ENCODE results near the gene ZNF408. TPM values are rescaled to one million over a fixed set of nuclear protein-coding genes. Genes with fewer than 3 reads are reported as not detected.
"Not testable (repeated sequence)": the region's sequence is repeated elsewhere in the genome, so short reads cannot be mapped to it uniquely, and the experiment has no call there.

The ZNF408 gene
- total and polyA plus RNA-seq, 2 of the 13 experiments (the other 11 are each of a cell fraction or from before 2014, with no cell fraction given): 11.2 to 12.5 TPM

DNA sequence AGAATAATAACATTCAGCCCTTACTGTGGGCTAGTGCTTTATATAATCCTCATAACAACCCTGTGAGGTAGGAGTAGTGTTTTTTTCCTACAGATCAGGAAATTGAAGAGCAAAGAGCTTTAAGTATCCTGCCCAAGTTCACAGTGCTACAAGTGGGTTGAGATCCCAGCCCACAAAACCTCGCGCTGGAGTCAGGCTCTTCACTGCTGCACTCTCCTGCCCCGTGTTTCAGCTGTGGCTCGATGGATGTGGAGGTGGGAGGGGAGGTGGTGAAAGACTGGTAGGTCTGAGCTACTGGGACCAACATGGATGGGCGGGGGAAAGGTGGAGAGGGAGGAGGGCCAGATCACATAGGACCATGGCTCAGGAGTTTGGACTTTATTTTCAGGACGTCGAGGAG is 6.1 kb downstream of the ZNF408 start:
- DNase-seq (ENCODE audit: low spot score) (no peak), ATAC-seq (no peak), FAIRE-seq (no peak)
- Histone ChIP-seq H3K4me2 (ENCODE audit: low read depth, low read length) (no peak overlapping the region), H3K27me3 (ENCODE audit: control insufficient read depth in 1 of 2, insufficient read depth in 2 of 2, low read length in 2 of 2) (no peaks in the 10 kb centered on the region), H3K9ac (ENCODE audit: insufficient read depth, low read depth, low read length) (no peak overlapping the region), H3K4me3 (replicated peaks in 1 of 3; ENCODE audit: insufficient read depth in 1 of 3, low read depth in 2 of 3, low read length in 3 of 3) (no peak overlapping the region), H3K9me3 (ENCODE audit: low read length) (no peaks in the 10 kb centered on the region), H3K79me2 (ENCODE audit: insufficient read depth, low read length) (peaks cover 16% of the 10 kb centered on the region), H3K4me1 (ENCODE audit: insufficient read depth, low read length) (peaks cover 30% of the 10 kb centered on the region), H2AFZ (ENCODE audit: low read length) (no peak overlapping the region), H3K36me3 (replicated peaks in 1 of 2; ENCODE audit: control insufficient read depth in 1 of 2, insufficient read depth in 2 of 2, low read length in 2 of 2) (peaks cover 25 to 46% of the 10 kb centered on the region in 2 experiments), H3K27ac (ENCODE audit: extremely low read length, insufficient read depth, low read length) (no peak overlapping the region), H4K20me1 (ENCODE audit: insufficient read depth, low read length) (no peaks in the 10 kb centered on the region)
- intact Hi-C loops (cut with micrococcal nuclease; ENCODE audit: unreplicated experiment): no loop called here
- in situ Hi-C loops (cut with HindIII; ENCODE audit: extremely low pct_ligation_motif_present, low pct_unique_long_range_greater_than_20kb): no loop called here
- ChIA-PET POLR2A (interaction anchor here (11.5 kb wide), 1 partner anchor 12 kb away, joined by 272 read pairs; the partner anchor contains the start of gene F2), CTCF (ENCODE audit: low intra/inter-chr PET ratio, low total read pairs) (no interaction called here)
- WGBS (ENCODE audit: low lambda C conversion rate): 86% methylated on average over 7 of the region's 7 CpGs
- no peak for TF ChIP-seq ZNF382 (CRISPR knock-in tag; IDR thresholded peaks at IDR 0.05; ENCODE audit: borderline replicate concordance)
- TF ChIP-seq KLF15 (CRISPR knock-in tag; IDR thresholded peaks at IDR 0.05; ENCODE audit: borderline replicate concordance): no peak
- peak in 1 of 2 experiments; percentile 27; a peak in 1 of 4 replicates for TF ChIP-seq POLR2A (IDR thresholded peaks at IDR 0.05; ENCODE audit: insufficient read depth in 1 of 2, low read depth in 2 of 2, low read length in 2 of 2)
- no TSS peak for BruUV-seq (replicated peaks)

DNA sequence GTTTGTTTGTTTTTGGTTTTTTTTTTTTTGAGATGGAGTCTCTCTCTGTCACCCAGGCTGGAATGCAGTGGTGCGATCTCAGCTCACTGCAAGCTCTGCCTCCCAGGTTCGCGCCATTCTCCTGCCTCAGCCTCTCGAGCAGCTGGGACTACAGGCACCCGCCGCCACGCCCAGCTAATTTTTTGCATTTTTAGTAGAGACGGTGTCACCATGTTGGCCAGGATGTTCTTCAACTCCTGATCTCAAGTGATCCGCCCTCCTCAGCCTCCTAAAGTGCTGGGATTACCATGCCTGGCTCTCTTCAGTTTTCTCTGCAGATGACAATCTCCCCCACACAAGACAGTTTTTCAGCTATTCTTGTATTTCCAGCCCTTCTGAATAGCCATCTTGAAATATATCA is 8.5 kb downstream of the ZNF408 start:
- H3K9me3 ChIP-seq (ENCODE audit: low read length); H3K79me2 ChIP-seq (ENCODE audit: insufficient read depth, low read length); BruUV-seq (replicated peaks); H3K4me2 ChIP-seq (ENCODE audit: low read depth, low read length); FAIRE-seq; ATAC-seq; H3K4me3 ChIP-seq (replicated peaks in 1 of 3; ENCODE audit: insufficient read depth in 1 of 3, low read depth in 2 of 3, low read length in 3 of 3); H3K27me3 ChIP-seq (ENCODE audit: control insufficient read depth in 1 of 2, insufficient read depth in 2 of 2, low read length in 2 of 2); DNase-seq (ENCODE audit: low spot score); CTCF ChIA-PET (ENCODE audit: low intra/inter-chr PET ratio, low total read pairs); H3K27ac ChIP-seq (ENCODE audit: extremely low read length, insufficient read depth, low read length); in situ Hi-C loops (cut with HindIII; ENCODE audit: extremely low pct_ligation_motif_present, low pct_unique_long_range_greater_than_20kb); H3K9ac ChIP-seq (ENCODE audit: insufficient read depth, low read depth, low read length); H2AFZ ChIP-seq (ENCODE audit: low read length); H4K20me1 ChIP-seq (ENCODE audit: insufficient read depth, low read length); intact Hi-C loops (cut with micrococcal nuclease; ENCODE audit: unreplicated experiment): not testable (repeated sequence)
- 96% methylated on average over 9 of the region's 9 CpGs for WGBS (ENCODE audit: low lambda C conversion rate)
- peaks cover 31% of the 10 kb centered on the region for H3K4me1 ChIP-seq (ENCODE audit: insufficient read depth, low read length)
- TF ChIP-seq, protein P1, sequence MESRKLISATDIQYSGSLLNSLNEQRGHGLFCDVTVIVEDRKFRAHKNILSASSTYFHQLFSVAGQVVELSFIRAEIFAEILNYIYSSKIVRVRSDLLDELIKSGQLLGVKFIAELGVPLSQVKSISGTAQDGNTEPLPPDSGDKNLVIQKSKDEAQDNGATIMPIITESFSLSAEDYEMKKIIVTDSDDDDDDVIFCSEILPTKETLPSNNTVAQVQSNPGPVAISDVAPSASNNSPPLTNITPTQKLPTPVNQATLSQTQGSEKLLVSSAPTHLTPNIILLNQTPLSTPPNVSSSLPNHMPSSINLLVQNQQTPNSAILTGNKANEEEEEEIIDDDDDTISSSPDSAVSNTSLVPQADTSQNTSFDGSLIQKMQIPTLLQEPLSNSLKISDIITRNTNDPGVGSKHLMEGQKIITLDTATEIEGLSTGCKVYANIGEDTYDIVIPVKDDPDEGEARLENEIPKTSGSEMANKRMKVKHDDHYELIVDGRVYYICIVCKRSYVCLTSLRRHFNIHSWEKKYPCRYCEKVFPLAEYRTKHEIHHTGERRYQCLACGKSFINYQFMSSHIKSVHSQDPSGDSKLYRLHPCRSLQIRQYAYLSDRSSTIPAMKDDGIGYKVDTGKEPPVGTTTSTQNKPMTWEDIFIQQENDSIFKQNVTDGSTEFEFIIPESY (CRISPR knock-in tag; IDR thresholded peaks at IDR 0.05): peak; percentile 49; the same call in 1 of the 2 replicates
- peaks cover 16 to 26% of the 10 kb centered on the region in 2 experiments; a peak in 4 of 5 replicates for H3K36me3 ChIP-seq (replicated peaks in 1 of 2; ENCODE audit: control insufficient read depth in 1 of 2, insufficient read depth in 2 of 2, low read length in 2 of 2)
- POLR2A ChIA-PET: interaction anchor here (1.5 to 1.7 kb wide), 2 partner anchors 9 to 10 kb away, joined by 9 to 11 read pairs; partner anchors contain the start of genes ARHGAP1, F2 and ZNF408
